Neural progenitor cell (in vitro differentiated cells): Measurements from ENCODE around the gene SEMA5B. TPM values are rescaled to one million over a fixed set of nuclear protein-coding genes. Genes with fewer than 3 reads are reported as not detected.

Experiments used
- DNase-seq: peaks from one replicate; pipeline ENCODE4 v3.0.0-alpha.2; 2016; ENCODE audit warnings: low spot score
- H2AFZ ChIP-seq: fragments of 200-600 bp; sonication (generic); replicated peaks from 2 replicates; pipeline ENCODE4 v1.6.1; 2016; ENCODE audit warnings: antibody characterized with exemption
- H3F3A ChIP-seq: fragments of 200-600 bp; sonication (generic); 2 replicates; pipeline ENCODE4 v1.6.1; 2016; ENCODE audit warnings: antibody characterized with exemption, low read depth
- H3K27ac ChIP-seq: fragments of 200-600 bp; sonication (generic); 2 replicates; pipeline ENCODE4 v1.5.1; 2016; ENCODE audit warnings: mild to moderate bottlenecking
- H3K27me3 ChIP-seq: fragments of 200-600 bp; sonication (generic); 2 replicates; pipeline ENCODE4 v1.6.1; 2016; ENCODE audit warnings: mild to moderate bottlenecking, moderate library complexity
- H3K36me3 ChIP-seq: fragments of 200-600 bp; sonication (generic); 2 replicates; pipeline ENCODE4 v1.5.1; 2016
- H3K4me1 ChIP-seq: fragments of 200-600 bp; sonication (generic); 2 replicates; pipeline ENCODE4 v1.6.1; 2016; ENCODE audit warnings: mixed run types
- H3K4me2 ChIP-seq: fragments of 200-600 bp; sonication (generic); 2 replicates; pipeline ENCODE4 v1.6.1; 2016
- H3K4me3 ChIP-seq: fragments of 200-600 bp; sonication (generic); 2 replicates; pipeline ENCODE4 v1.5.1; 2016
- H3K79me2 ChIP-seq: fragments of 200-600 bp; sonication (generic); 2 replicates; pipeline ENCODE4 v1.6.1; 2016; ENCODE audit warnings: low read depth
- H3K9ac ChIP-seq: fragments of 200-600 bp; sonication (generic); 2 replicates; pipeline ENCODE4 v1.6.1; 2016
- H3K9me3 ChIP-seq: fragments of 200-600 bp; sonication (generic); 2 replicates; pipeline ENCODE4 v1.5.1; 2016; ENCODE audit warnings: low read depth
- H4K20me1 ChIP-seq: fragments of 200-600 bp; sonication (generic); 2 replicates; pipeline ENCODE4 v1.6.1; 2016; ENCODE audit warnings: low read depth
- H3K27ac Mint-ChIP-seq: 3 replicates; pipeline ENCODE4 v1.8.0; 2021; ENCODE audit warnings: mixed read lengths
- H3K27me3 Mint-ChIP-seq: 2 replicates; pipeline ENCODE4 v1.8.0; 2022; ENCODE audit warnings: low read depth, mild to moderate bottlenecking, inconsistent platforms, moderate library complexity, mixed read lengths; ENCODE audit not compliant: insufficient read depth
- H3K36me3 Mint-ChIP-seq: 3 replicates; pipeline ENCODE4 v1.8.0; 2021; ENCODE audit warnings: mixed read lengths
- H3K4me1 Mint-ChIP-seq: 3 replicates; pipeline ENCODE4 v1.8.0; 2021; ENCODE audit warnings: mixed read lengths
- H3K4me3 Mint-ChIP-seq: 3 replicates; pipeline ENCODE4 v1.8.0; 2021; ENCODE audit warnings: mild to moderate bottlenecking, moderate library complexity, mixed read lengths
- H3K9me3 Mint-ChIP-seq: 3 replicates; pipeline ENCODE4 v1.8.0; 2020; ENCODE audit warnings: mixed read lengths
- EZH2 ChIP-seq: fragments of 200-600 bp; sonication (generic); IDR thresholded peaks from 2 replicates; pipeline ENCODE4 v1.6.1; 2017; ENCODE audit warnings: antibody characterized with exemption, mild to moderate bottlenecking, moderate library complexity
- EZH2phosphoT487 ChIP-seq: fragments of 200-600 bp; sonication (generic); IDR thresholded peaks from 2 replicates; pipeline ENCODE4 v1.6.1; 2017; ENCODE audit warnings: antibody characterized with exemption
- total RNA-seq: library from RNA; depleted of rRNA; stranded (reverse); fragments of >200 nt; gene quantifications from 2 replicates; pipeline ENCODE4 v1.2.3, GENCODE V29; 2015; ENCODE audit warnings: low replicate concordance
- TF ChIP-seq, protein P1 (sequence below): fragments of 200-600 bp; sonication (generic); IDR thresholded peaks from 2 replicates; pipeline ENCODE4 v1.5.1; 2017; ENCODE audit warnings: antibody characterized with exemption, mild to moderate bottlenecking

SEMA5B gene
- total RNA-seq, 1 donor from 2014 or later: 10.1 TPM

DNA sequence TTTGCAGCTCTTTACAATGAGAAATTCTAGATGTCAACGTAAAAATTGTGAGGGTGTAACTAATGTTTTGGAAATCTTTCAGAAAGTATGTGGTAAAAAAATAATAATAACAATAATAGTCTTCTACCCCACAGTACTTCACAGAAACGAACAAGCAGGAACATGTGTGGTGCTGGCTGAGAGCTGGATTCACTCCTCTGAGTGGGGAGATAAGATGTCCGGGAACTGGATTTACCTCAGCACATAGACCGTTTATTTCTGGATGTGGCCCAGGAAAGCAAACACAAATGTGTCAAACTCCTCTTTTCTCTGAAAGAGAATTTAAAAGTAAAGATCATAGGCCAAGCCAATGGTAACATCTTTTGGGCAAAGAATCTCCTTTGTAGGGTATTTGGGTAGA lies 129.3 kb downstream of the SEMA5B start:
- peaks cover 3% of the 10 kb centered on the region for H3K27me3 Mint-ChIP-seq
- peaks cover 15% of the 10 kb centered on the region for H3K4me1 Mint-ChIP-seq

DNA sequence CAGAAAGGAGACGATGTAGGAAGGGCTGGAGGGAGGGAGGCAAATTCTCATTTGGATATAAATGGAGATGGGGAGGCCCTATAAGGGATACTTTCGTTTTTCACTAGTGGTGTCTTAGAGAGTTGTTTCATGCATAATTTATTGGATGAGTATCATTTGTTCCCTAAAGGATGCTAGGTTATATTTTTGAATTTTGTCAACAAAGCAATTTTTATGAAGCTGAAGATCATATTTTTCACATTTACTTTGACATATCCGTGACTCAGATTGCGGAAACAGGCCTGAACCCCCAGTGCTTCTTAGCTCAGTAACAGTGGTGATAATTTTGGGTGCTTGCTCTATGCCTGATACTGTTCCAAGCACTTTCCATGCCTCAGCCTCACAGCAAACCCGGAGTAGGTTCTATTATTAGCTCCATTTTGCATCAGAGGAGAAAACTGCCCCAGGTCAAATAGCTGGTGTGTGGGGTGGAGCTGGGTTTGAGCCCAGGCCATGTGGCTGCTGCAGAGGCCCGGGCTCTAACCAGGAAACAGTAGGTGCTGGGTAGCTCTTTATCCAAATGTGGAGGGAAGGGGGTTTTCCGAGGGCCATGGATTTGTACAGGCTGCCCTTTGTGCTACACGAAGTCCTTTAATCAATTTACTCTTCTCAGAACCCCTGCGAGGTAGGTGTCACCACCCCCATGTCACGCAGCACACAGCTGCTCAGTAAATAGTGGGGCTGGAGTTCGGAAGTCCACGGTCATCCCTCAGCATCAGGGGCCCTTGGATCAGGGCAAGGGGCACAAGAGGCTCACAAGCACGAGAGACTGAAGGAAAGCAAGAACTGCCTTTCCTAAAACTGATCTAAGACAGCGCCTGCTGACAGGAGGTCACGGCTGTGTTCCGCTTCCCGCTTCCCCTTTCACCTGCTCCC lies 133.6 kb downstream of the SEMA5B start:
- no peak overlapping the region for H3K27ac Mint-ChIP-seq
- Histone ChIP-seq H3K9ac (no peak overlapping the region), H3K4me2 (no peak overlapping the region), H3F3A (peaks cover 9% of the 10 kb centered on the region), H3K4me1 (peaks cover 16% of the 10 kb centered on the region), H4K20me1 (no peaks in the 10 kb centered on the region), H3K27ac (no peak overlapping the region), H3K9me3 (no peaks in the 10 kb centered on the region), H3K27me3 (no peaks in the 10 kb centered on the region), H3K79me2 (no peaks in the 10 kb centered on the region), H3K36me3 (no peaks in the 10 kb centered on the region), H2AFZ (no peak overlapping the region), H3K4me3 (no peak overlapping the region)
- peaks cover 3% of the 10 kb centered on the region for H3K27me3 Mint-ChIP-seq
- DNase-seq: no peak
- H3K36me3 Mint-ChIP-seq: no peaks in the 10 kb centered on the region
- H3K4me3 Mint-ChIP-seq: no peak overlapping the region
- TF ChIP-seq EZH2 (no peak), EZH2phosphoT487 (no peak)
- TF ChIP-seq, protein P1, sequence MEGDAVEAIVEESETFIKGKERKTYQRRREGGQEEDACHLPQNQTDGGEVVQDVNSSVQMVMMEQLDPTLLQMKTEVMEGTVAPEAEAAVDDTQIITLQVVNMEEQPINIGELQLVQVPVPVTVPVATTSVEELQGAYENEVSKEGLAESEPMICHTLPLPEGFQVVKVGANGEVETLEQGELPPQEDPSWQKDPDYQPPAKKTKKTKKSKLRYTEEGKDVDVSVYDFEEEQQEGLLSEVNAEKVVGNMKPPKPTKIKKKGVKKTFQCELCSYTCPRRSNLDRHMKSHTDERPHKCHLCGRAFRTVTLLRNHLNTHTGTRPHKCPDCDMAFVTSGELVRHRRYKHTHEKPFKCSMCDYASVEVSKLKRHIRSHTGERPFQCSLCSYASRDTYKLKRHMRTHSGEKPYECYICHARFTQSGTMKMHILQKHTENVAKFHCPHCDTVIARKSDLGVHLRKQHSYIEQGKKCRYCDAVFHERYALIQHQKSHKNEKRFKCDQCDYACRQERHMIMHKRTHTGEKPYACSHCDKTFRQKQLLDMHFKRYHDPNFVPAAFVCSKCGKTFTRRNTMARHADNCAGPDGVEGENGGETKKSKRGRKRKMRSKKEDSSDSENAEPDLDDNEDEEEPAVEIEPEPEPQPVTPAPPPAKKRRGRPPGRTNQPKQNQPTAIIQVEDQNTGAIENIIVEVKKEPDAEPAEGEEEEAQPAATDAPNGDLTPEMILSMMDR: no peak
- peaks cover 2% of the 10 kb centered on the region for H3K9me3 Mint-ChIP-seq
- peaks cover 22% of the 10 kb centered on the region for H3K4me1 Mint-ChIP-seq

More for the DNA sequence above, 129.3 kb downstream of the SEMA5B start:
- peaks cover 1% of the 10 kb centered on the region for H3K9me3 Mint-ChIP-seq
- no peak overlapping the region for H3K4me3 Mint-ChIP-seq
- no peaks in the 10 kb centered on the region for H3K36me3 ChIP-seq
- TF ChIP-seq EZH2phosphoT487 (no peak), EZH2 (no peak)
- TF ChIP-seq, protein P1: no peak
- H3K27me3 ChIP-seq: no peaks in the 10 kb centered on the region
- no peaks in the 10 kb centered on the region for H3K36me3 Mint-ChIP-seq
- no peaks in the 10 kb centered on the region for H3K79me2 ChIP-seq
- no peaks in the 10 kb centered on the region for H4K20me1 ChIP-seq
- H3K27ac Mint-ChIP-seq: no peak overlapping the region
- H3F3A ChIP-seq: no peaks in the 10 kb centered on the region
- no peak overlapping the region for H3K27ac ChIP-seq
- no peaks in the 10 kb centered on the region for H3K9me3 ChIP-seq
- H2AFZ ChIP-seq: no peak overlapping the region
- no peak for DNase-seq
- no peak overlapping the region for H3K9ac ChIP-seq
- H3K4me2 ChIP-seq: no peak overlapping the region
- no peak overlapping the region for H3K4me3 ChIP-seq
- no peaks in the 10 kb centered on the region for H3K4me1 ChIP-seq

DNA sequence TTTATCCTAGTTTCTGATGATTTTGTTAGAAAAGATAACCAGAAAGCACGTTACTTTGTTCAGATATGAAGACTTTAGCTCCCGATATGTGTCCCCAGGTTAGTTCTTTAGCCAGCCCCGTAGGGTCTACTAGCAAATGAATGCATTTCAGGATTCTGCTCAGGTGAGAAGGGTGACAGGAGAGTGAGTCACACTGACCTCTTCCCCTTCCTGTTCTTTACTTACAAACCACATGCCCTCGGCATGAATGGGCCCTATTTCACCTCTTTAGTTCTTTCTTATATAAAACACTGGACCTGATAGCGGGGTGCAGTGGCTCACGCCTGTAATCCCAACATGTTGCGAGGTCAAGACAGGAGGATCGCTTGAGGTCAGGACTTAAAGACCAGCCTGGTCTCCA lies 134.3 kb downstream of the SEMA5B start:
- H3K36me3 ChIP-seq: no peaks in the 10 kb centered on the region

More for the DNA sequence above, 134.3 kb downstream of the SEMA5B start:
- H3K9me3 Mint-ChIP-seq: peaks cover 2% of the 10 kb centered on the region
- TF ChIP-seq, protein P1: no peak
- no peak for TF ChIP-seq EZH2phosphoT487
- no peak for TF ChIP-seq EZH2
- Histone ChIP-seq H3K4me1 (peaks cover 16% of the 10 kb centered on the region), H3K27ac (no peak overlapping the region), H3K9me3 (no peaks in the 10 kb centered on the region), H3K4me3 (no peak overlapping the region), H3K9ac (no peak overlapping the region), H3F3A (peaks cover 9% of the 10 kb centered on the region), H3K4me2 (no peak overlapping the region), H2AFZ (no peak overlapping the region), H3K79me2 (no peaks in the 10 kb centered on the region), H4K20me1 (no peaks in the 10 kb centered on the region), H3K27me3 (no peaks in the 10 kb centered on the region)
- no peak for DNase-seq
- H3K4me1 Mint-ChIP-seq: peaks cover 22% of the 10 kb centered on the region
- H3K27me3 Mint-ChIP-seq: peaks cover 3% of the 10 kb centered on the region
- no peak overlapping the region for H3K4me3 Mint-ChIP-seq
- H3K36me3 Mint-ChIP-seq: no peaks in the 10 kb centered on the region
- no peak overlapping the region for H3K27ac Mint-ChIP-seq
